HepG2 (cell line): ENCODE measurements around the gene RAMP1. TPM values are rescaled to one million over a fixed set of nuclear protein-coding genes. Genes with fewer than 3 reads are reported as not detected.

Experiments
- BCL6 ChIP-seq: IDR thresholded peaks from 2 replicates; pipeline ENCODE4 v1.6.1; 2016; ENCODE audit warnings: missing genetic modification reagents, missing compliant biosample characterization
- CBFB ChIP-seq: sonication (generic); formaldehyde crosslinking; IDR thresholded peaks from 2 replicates; pipeline ENCODE4 v1.4.0; 2020; ENCODE audit warnings: missing genetic modification reagents
- CBX5 ChIP-seq: sonication (generic); formaldehyde crosslinking; IDR thresholded peaks from 2 replicates; pipeline ENCODE4 v1.4.0; 2020; ENCODE audit warnings: missing genetic modification reagents, borderline replicate concordance
- CEBPG ChIP-seq: IDR thresholded peaks from 2 replicates; pipeline ENCODE4 v1.6.1; 2016
- DPF2 ChIP-seq: sonication (generic); formaldehyde crosslinking; IDR thresholded peaks from 2 replicates; pipeline ENCODE4 v1.4.0; 2020; ENCODE audit warnings: mild to moderate bottlenecking, low read depth, missing genetic modification reagents, borderline replicate concordance
- FOXO1 ChIP-seq: sonication (generic); formaldehyde crosslinking; IDR thresholded peaks from 2 replicates; pipeline ENCODE4 v1.4.0; 2020; ENCODE audit warnings: missing genetic modification reagents
- KDM2A ChIP-seq: sonication (generic); formaldehyde crosslinking; IDR thresholded peaks from 2 replicates; pipeline ENCODE4 v1.4.0; 2020; ENCODE audit warnings: low read depth, missing genetic modification reagents, borderline replicate concordance
- MEIS1 ChIP-seq: sonication (generic); formaldehyde crosslinking; IDR thresholded peaks from 2 replicates; pipeline ENCODE4 v1.9.0; 2021; ENCODE audit warnings: mild to moderate bottlenecking, missing genetic modification reagents, moderate library complexity, borderline replicate concordance
- MIXL1 ChIP-seq: IDR thresholded peaks from 2 replicates; pipeline ENCODE4 v1.6.1; 2016
- RFXANK ChIP-seq: IDR thresholded peaks from 2 replicates; pipeline ENCODE4 v1.6.1; 2016
- SP4 ChIP-seq: sonication (generic); formaldehyde crosslinking; IDR thresholded peaks from 2 replicates; pipeline ENCODE4 v1.8.1; 2023; ENCODE audit warnings: mild to moderate bottlenecking, missing genetic modification reagents
- TBL1XR1 ChIP-seq: fragments of 150-350 bp; IDR thresholded peaks from 2 replicates; pipeline ENCODE4 v1.6.1; 2014; ENCODE audit warnings: borderline replicate concordance, low read length; ENCODE audit not compliant: partially characterized antibody
- TEAD3 ChIP-seq: optimal IDR thresholded peaks from 2 replicates; pipeline ENCODE3; 2016; ENCODE audit warnings: borderline replicate concordance
- XRCC5 ChIP-seq: fragments of 200-400 bp; formaldehyde crosslinking; optimal IDR thresholded peaks from 2 replicates; pipeline ENCODE3; 2017; ENCODE audit warnings: mild to moderate bottlenecking, low read length
- ZNF225 ChIP-seq: sonication (generic); formaldehyde crosslinking; IDR thresholded peaks from 2 replicates; pipeline ENCODE4 v1.4.0; 2020; ENCODE audit warnings: mild to moderate bottlenecking, missing genetic modification reagents
- ZNF510 ChIP-seq: sonication (generic); formaldehyde crosslinking; IDR thresholded peaks from 2 replicates; pipeline ENCODE4 v1.4.0; 2020; ENCODE audit warnings: low read depth, mild to moderate bottlenecking, missing genetic modification reagents
- ZNF768 ChIP-seq: sonication (generic); formaldehyde crosslinking; IDR thresholded peaks from 2 replicates; pipeline ENCODE4 v1.4.0; 2020; ENCODE audit warnings: missing genetic modification reagents
- ZNF782 ChIP-seq: sonication (generic); formaldehyde crosslinking; IDR thresholded peaks from 2 replicates; pipeline ENCODE4 v1.4.0; 2020; ENCODE audit warnings: missing genetic modification reagents, mild to moderate bottlenecking, borderline replicate concordance
- polyA plus RNA-seq, 8 experiments: library from polyadenylated mRNA; depleted of rRNA in 3 of 8; stranded (reverse) in 7 of 8; unstranded in 1 of 8; fragments of >200 nt; fragmentation: Illumina TruSeq in 4 of 8; extraction: Trizol in 4 of 8; gene quantifications; 2 replicates each; pipeline versions ENCODE4 v1.2.1 to v1.2.3, GENCODE V29; 2011 to 2016; ENCODE audit warnings: low read depth in 4 of 8, missing spikeins in 1 of 8, mixed read lengths in 1 of 8; ENCODE audit not compliant: insufficient read depth in 1 of 8
- total RNA-seq, 5 experiments: library from RNA; depleted of rRNA; stranded (reverse); fragments of >200 nt; fragmentation: Illumina TruSeq; extraction: Trizol; gene quantifications; 2 replicates each; pipeline ENCODE4 v1.2.3, GENCODE V29; 2016; ENCODE audit warnings: low read depth in 1 of 5
- TF ChIP-seq, protein P1 (sequence below): sonication (generic); formaldehyde crosslinking; IDR thresholded peaks from 2 replicates; pipeline ENCODE4 v1.4.0; 2020; ENCODE audit warnings: missing genetic modification reagents, low read depth, mild to moderate bottlenecking, borderline replicate concordance
- TF ChIP-seq, protein P2 (sequence below): sonication (generic); formaldehyde crosslinking; IDR thresholded peaks from 2 replicates; pipeline ENCODE4 v1.4.0; 2020; ENCODE audit warnings: missing genetic modification reagents
- TF ChIP-seq, protein P3 (sequence below), 2 experiments: sonication (generic) in 1 of 2; formaldehyde crosslinking in 1 of 2; IDR thresholded peaks; 2 replicates each; pipeline versions ENCODE4 v1.4.0 to v1.6.1; 2018 to 2020; ENCODE audit warnings: missing genetic modification reagents in 2 of 2, borderline replicate concordance in 1 of 2, low read depth in 1 of 2, mild to moderate bottlenecking in 1 of 2, missing biosample characterization in 1 of 2
- TF ChIP-seq, protein P4 (sequence below): IDR thresholded peaks from 2 replicates; pipeline ENCODE4 v1.6.1; 2018; ENCODE audit warnings: missing genetic modification reagents

Gene RAMP1
- total and polyA plus RNA-seq, 2 of the 13 experiments (the other 11 are each of a cell fraction or from before 2014, with no cell fraction given): 0.29 to 0.61 TPM

DNA sequence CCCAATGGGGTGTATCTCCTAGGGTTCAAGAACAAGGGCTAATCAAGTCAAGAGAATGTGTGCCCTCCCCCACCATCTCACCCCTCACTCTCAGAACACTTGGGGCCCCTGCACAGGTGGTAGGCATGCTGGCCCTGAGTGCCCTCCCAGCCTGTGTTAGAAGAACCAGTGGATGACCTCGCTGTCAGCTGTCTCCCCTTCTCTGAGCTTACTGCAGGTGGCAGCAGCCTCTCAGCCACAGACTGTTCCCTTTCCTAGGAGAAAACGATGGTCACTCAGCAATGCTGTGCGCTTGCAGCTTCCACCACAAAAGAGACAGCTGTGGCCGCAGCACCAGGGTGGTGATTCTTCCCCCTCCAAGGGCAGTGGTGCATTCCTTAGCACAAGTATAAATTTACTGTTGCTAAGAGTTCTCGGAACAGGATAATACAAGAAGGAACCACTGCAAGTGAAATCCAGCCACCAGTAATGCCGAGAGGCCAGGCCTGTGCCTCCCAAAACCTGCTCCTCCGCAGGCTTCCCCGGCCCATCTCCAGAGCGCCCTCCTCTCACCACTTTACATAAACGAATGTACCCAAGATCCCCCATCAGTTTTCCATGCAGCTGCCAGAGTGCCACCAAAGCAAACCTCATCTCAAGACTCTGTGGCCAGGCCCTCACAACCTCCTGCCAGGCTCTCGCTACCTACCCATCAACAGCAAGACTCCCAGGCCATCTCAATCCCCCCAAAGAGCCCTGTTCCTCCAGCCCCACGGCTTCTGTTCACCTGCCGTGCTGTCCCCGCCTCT lies 935 bp upstream of the RAMP1 start (continued):
- TF ChIP-seq KDM2A (CRISPR knock-in tag): peak; percentile 84; the same call in 1 of the 2 replicates
- no peak for TF ChIP-seq SP4 (CRISPR knock-in tag)
- TF ChIP-seq ZNF782 (CRISPR knock-in tag): peak; percentile 23; the same call in 1 of the 2 replicates
- peak; percentile 56; the same call in 1 of the 2 replicates for TF ChIP-seq MIXL1 (CRISPR knock-in tag)
- TF ChIP-seq, protein P1, sequence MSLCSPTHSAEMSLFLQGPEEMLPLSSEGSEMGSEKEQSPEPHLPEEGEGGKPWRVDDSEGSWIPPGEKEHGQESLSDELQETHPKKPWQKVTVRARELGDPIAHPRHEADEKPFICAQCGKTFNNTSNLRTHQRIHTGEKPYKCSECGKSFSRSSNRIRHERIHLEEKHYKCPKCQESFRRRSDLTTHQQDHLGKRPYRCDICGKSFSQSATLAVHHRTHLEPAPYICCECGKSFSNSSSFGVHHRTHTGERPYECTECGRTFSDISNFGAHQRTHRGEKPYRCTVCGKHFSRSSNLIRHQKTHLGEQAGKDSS: peak; percentile 68; the same call in 1 of the 2 replicates
- TF ChIP-seq TEAD3 (CRISPR knock-in tag): peak; percentile 51
- TF ChIP-seq, protein P2, sequence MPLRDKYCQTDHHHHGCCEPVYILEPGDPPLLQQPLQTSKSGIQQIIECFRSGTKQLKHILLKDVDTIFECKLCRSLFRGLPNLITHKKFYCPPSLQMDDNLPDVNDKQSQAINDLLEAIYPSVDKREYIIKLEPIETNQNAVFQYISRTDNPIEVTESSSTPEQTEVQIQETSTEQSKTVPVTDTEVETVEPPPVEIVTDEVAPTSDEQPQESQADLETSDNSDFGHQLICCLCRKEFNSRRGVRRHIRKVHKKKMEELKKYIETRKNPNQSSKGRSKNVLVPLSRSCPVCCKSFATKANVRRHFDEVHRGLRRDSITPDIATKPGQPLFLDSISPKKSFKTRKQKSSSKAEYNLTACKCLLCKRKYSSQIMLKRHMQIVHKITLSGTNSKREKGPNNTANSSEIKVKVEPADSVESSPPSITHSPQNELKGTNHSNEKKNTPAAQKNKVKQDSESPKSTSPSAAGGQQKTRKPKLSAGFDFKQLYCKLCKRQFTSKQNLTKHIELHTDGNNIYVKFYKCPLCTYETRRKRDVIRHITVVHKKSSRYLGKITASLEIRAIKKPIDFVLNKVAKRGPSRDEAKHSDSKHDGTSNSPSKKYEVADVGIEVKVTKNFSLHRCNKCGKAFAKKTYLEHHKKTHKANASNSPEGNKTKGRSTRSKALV (CRISPR knock-in tag): peak; percentile 96
- TF ChIP-seq, protein P3, sequence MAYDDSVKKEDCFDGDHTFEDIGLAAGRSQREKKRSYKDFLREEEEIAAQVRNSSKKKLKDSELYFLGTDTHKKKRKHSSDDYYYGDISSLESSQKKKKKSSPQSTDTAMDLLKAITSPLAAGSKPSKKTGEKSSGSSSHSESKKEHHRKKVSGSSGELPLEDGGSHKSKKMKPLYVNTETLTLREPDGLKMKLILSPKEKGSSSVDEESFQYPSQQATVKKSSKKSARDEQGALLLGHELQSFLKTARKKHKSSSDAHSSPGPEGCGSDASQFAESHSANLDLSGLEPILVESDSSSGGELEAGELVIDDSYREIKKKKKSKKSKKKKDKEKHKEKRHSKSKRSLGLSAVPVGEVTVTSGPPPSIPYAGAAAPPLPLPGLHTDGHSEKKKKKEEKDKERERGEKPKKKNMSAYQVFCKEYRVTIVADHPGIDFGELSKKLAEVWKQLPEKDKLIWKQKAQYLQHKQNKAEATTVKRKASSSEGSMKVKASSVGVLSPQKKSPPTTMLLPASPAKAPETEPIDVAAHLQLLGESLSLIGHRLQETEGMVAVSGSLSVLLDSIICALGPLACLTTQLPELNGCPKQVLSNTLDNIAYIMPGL (CRISPR knock-in tag; IDR thresholded peaks at IDR 0.05; ENCODE audit: borderline replicate concordance in 1 of 2, low read depth in 1 of 2): peak; percentile 42 to 80; a peak in 2 of 4 replicates
- TF ChIP-seq XRCC5: peak; percentile 68
- 0 out of 2 replicates have a peak, but pooled peaks have one; percentile 61 for TF ChIP-seq RFXANK (CRISPR knock-in tag)
- TF ChIP-seq, protein P4, sequence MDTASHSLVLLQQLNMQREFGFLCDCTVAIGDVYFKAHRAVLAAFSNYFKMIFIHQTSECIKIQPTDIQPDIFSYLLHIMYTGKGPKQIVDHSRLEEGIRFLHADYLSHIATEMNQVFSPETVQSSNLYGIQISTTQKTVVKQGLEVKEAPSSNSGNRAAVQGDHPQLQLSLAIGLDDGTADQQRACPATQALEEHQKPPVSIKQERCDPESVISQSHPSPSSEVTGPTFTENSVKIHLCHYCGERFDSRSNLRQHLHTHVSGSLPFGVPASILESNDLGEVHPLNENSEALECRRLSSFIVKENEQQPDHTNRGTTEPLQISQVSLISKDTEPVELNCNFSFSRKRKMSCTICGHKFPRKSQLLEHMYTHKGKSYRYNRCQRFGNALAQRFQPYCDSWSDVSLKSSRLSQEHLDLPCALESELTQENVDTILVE (CRISPR knock-in tag): peak; percentile 38; the same call in 1 of the 2 replicates
- TF ChIP-seq TBL1XR1: peak; percentile 11
- TF ChIP-seq ZNF225 (CRISPR knock-in tag): 0 out of 2 replicates have a peak, but pooled peaks have one; percentile 39
- 0 out of 2 replicates have a peak, but pooled peaks have one; percentile 27 for TF ChIP-seq MEIS1 (CRISPR knock-in tag)
- TF ChIP-seq ZNF768 (CRISPR knock-in tag): 0 out of 2 replicates have a peak, but pooled peaks have one; percentile 20
- peak; percentile 79; the same call in 1 of the 2 replicates for TF ChIP-seq CBX5
- TF ChIP-seq ZNF510: no peak
- 0 out of 2 replicates have a peak, but pooled peaks have one; percentile 17 for TF ChIP-seq CBFB (CRISPR knock-in tag)
- no peak for TF ChIP-seq DPF2 (CRISPR knock-in tag)
- TF ChIP-seq CEBPG (CRISPR knock-in tag): 0 out of 2 replicates have a peak, but pooled peaks have one; percentile 25
- TF ChIP-seq BCL6 (CRISPR knock-in tag): peak; percentile 36; the same call in 1 of the 2 replicates
- peak; percentile 52; the same call in 1 of the 2 replicates for TF ChIP-seq FOXO1 (CRISPR knock-in tag)
